ENCODE measurements around the gene MAP6. TPM values are rescaled to one million over a fixed set of nuclear protein-coding genes. Genes with fewer than 3 reads are reported as not detected.
"Not testable (repeated sequence)": the region's sequence is repeated elsewhere in the genome, so short reads cannot be mapped to it uniquely, and the experiment has no call there.

The MAP6 gene
- total RNA-seq, 1 donor from 2014 or later, result 313 TPM

DNA sequence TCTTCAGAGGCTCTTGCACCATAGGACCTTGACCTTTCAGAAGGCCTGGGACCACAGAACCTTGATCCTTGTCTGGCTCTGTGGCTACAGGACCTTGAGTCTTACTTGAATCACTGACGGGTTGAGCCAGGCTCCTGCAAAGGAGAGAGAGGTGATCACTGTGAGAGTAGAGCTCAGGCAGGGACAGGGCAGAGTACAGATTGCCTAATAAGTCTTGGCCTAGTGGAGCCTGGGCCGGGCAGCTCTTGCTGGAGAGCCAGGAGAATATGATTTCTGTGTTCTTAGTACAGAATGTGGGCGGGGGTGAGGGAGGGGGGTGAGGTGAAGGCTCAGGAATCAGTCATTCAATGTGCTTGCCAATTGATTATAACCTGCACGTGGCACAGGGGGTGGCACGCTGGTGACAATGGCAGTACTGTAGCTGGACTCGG lies 80.8 kb downstream of the MAP6 start:
- Mint-ChIP-seq H3K4me1 (ENCODE audit: low read depth, unreplicated experiment) (peaks cover 39% of the 10 kb centered on the region), H3K36me3 (ENCODE audit: unreplicated experiment) (no peaks in the 10 kb centered on the region), H3K27ac (ENCODE audit: unreplicated experiment) (no peak overlapping the region), H3K4me3 (ENCODE audit: unreplicated experiment) (no peak overlapping the region), H3K9me3 (ENCODE audit: unreplicated experiment) (peaks cover 29% of the 10 kb centered on the region), H3K27me3 (ENCODE audit: unreplicated experiment) (peaks cover 19% of the 10 kb centered on the region)
- no peak for DNase-seq
- no peak for TF ChIP-seq CTCF (IDR thresholded peaks at IDR 0.05; ENCODE audit: partially characterized antibody, unreplicated experiment)

- no peak for TF ChIP-seq CTCF (IDR thresholded peaks at IDR 0.05; ENCODE audit: partially characterized antibody, unreplicated experiment)
- Mint-ChIP-seq H3K4me3 (ENCODE audit: unreplicated experiment) (no peak overlapping the region), H3K27ac (ENCODE audit: unreplicated experiment) (peak overlapping the region; percentile 62), H3K4me1 (ENCODE audit: low read depth, unreplicated experiment) (peaks cover 24% of the 10 kb centered on the region), H3K27me3 (ENCODE audit: unreplicated experiment) (peaks cover 22% of the 10 kb centered on the region), H3K9me3 (ENCODE audit: unreplicated experiment) (peaks cover 17% of the 10 kb centered on the region), H3K36me3 (ENCODE audit: unreplicated experiment) (peaks cover 4% of the 10 kb centered on the region)
- no peak for DNase-seq
Observed at GRCh38 chr11:75586395-75586794, 82.4 kb downstream of the MAP6 start.

- H3K36me3 Mint-ChIP-seq (ENCODE audit: unreplicated experiment), result peaks cover 5% of the 10 kb centered on the region
- DNase-seq, result no peak
- H3K4me3 Mint-ChIP-seq (ENCODE audit: unreplicated experiment), result no peak overlapping the region
- peaks cover 16% of the 10 kb centered on the region for H3K9me3 Mint-ChIP-seq (ENCODE audit: unreplicated experiment)
- H3K27me3 Mint-ChIP-seq (ENCODE audit: unreplicated experiment), result peaks cover 20% of the 10 kb centered on the region
- H3K27ac Mint-ChIP-seq (ENCODE audit: unreplicated experiment), result peak overlapping the region; percentile 99
- peaks cover 21% of the 10 kb centered on the region for H3K4me1 Mint-ChIP-seq (ENCODE audit: low read depth, unreplicated experiment)
- TF ChIP-seq CTCF (IDR thresholded peaks at IDR 0.05; ENCODE audit: partially characterized antibody, unreplicated experiment), result no peak
Observed at GRCh38 chr11:75585293-75585670, 83.6 kb downstream of the MAP6 start.

GRCh38 chr11:75584659-75585292 lies 84.1 kb downstream of the MAP6 start:
- not testable (repeated sequence) for DNase-seq; H3K36me3 Mint-ChIP-seq (ENCODE audit: unreplicated experiment)
- Mint-ChIP-seq H3K27ac (ENCODE audit: unreplicated experiment) (peak overlapping the region; percentile 99), H3K27me3 (ENCODE audit: unreplicated experiment) (peaks cover 20% of the 10 kb centered on the region), H3K4me1 (ENCODE audit: low read depth, unreplicated experiment) (peaks cover 16% of the 10 kb centered on the region), H3K4me3 (ENCODE audit: unreplicated experiment) (peak overlapping the region; percentile 88), H3K9me3 (ENCODE audit: unreplicated experiment) (peaks cover 15% of the 10 kb centered on the region)

- no peak for TF ChIP-seq CTCF (IDR thresholded peaks at IDR 0.05; ENCODE audit: partially characterized antibody, unreplicated experiment)
- Mint-ChIP-seq H3K4me1 (ENCODE audit: low read depth, unreplicated experiment) (peaks cover 15% of the 10 kb centered on the region), H3K4me3 (ENCODE audit: unreplicated experiment) (peak overlapping the region; percentile 88), H3K36me3 (ENCODE audit: unreplicated experiment) (peaks cover 5% of the 10 kb centered on the region), H3K27ac (ENCODE audit: unreplicated experiment) (peak overlapping the region; percentile 99), H3K9me3 (ENCODE audit: unreplicated experiment) (peaks cover 13% of the 10 kb centered on the region), H3K27me3 (ENCODE audit: unreplicated experiment) (peaks cover 20% of the 10 kb centered on the region)
- peak; percentile 76 for DNase-seq
Observed at GRCh38 chr11:75583718-75584658, 84.8 kb downstream of the MAP6 start.
